Measurements from ENCODE around the gene RPL31.

The RPL31 gene

DNA sequence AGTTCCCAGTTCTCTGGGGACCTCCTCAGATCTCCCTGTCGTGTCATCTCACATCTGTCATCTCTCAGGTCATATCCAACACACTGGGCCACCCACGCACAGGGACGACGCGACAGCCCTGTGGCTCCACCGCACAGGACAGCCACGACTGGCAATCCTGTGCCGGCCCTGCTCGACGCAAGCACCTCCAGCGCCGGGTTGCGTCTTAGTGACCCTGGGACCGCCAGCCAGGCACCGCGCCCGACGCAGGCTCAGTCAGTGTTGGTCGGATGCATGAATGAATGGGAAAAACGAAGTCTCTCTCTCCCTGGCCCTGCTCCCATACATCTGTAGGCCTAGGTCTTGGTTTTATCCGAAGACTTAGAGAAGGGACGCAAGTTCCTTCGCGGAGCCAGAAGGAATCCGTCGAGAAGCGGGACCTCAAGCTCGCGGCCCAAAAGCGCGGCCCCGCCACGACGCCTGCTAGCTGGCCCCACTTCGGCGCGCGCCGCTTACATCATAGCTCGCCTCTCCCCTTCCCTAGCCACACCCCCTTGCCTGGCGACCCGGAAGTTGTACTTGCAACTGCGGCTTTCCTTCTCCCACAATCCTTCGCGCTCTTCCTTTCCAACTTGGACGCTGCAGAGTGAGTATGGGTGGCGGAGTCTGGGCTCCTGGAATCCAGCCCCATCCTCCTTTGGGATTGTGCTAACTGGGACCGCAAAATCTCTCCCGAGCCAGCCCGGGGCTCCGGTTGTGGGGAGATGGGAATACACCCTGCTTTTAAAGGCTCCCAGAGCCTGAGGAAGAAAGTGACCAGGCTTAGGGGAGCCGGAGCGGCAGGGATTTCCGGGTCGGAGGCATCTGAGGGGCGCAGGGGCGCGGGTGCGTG, at the start of gene RPL31:
Gene RPL31 (plus strand): TSS at position 599 of the 871 bp plus-strand sequence. CDS start 413 bp downstream, outside the sequence.
- H3K4me3 ChIP-seq (ENCODE audit: low read length), result peak within 1 kb of the TSS; percentile 99
- TF ChIP-seq, protein P1, sequence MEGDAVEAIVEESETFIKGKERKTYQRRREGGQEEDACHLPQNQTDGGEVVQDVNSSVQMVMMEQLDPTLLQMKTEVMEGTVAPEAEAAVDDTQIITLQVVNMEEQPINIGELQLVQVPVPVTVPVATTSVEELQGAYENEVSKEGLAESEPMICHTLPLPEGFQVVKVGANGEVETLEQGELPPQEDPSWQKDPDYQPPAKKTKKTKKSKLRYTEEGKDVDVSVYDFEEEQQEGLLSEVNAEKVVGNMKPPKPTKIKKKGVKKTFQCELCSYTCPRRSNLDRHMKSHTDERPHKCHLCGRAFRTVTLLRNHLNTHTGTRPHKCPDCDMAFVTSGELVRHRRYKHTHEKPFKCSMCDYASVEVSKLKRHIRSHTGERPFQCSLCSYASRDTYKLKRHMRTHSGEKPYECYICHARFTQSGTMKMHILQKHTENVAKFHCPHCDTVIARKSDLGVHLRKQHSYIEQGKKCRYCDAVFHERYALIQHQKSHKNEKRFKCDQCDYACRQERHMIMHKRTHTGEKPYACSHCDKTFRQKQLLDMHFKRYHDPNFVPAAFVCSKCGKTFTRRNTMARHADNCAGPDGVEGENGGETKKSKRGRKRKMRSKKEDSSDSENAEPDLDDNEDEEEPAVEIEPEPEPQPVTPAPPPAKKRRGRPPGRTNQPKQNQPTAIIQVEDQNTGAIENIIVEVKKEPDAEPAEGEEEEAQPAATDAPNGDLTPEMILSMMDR (conservative IDR thresholded peaks at IDR 0.05; ENCODE audit: low read length), result no peak
- peak; percentile 97 for DNase-seq (ENCODE audit: low read depth)

- DNase-seq (ENCODE audit: low read depth), result no peak
- H3K4me3 ChIP-seq (ENCODE audit: low read length), result no peak overlapping the region
- TF ChIP-seq, protein P1 (conservative IDR thresholded peaks at IDR 0.05; ENCODE audit: low read length), result no peak
These were observed 49.6 kb upstream of the RPL31 start for GRCh38 chr2:100952512-100952911.

DNA sequence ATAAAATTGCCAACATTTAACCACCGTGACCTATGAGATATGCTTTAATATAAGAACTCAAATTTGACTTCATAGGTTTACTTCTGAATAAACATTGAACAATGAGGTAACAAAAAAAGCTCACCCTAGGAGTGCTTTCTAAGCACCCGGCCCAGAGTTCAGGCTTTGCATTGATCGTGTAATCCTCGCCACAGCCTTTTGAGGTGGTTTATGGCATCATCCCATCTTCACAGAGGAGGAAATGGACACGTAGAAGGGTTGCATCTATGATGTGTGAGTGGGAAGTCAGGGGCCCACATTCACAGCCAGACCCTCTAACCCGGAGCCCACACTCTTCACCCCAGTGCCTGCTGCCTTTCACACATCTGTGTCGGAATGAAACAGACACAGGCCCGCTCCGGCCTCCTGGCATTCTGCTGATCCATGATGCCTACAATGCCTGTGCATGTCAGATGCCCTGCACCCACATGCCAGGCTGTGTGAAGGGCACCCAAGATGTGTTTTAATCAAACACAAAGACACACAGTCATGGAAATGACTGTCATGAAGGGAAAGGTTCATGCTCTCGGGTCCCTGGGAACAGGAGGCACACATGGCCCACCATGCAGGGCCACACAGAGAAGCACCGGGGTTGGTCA, 48.6 kb upstream of the RPL31 start:
- DNase-seq (ENCODE audit: low read depth), result no peak
- TF ChIP-seq, protein P1 (conservative IDR thresholded peaks at IDR 0.05; ENCODE audit: low read length), result no peak
- H3K4me3 ChIP-seq (ENCODE audit: low read length), result no peak overlapping the region

DNA sequence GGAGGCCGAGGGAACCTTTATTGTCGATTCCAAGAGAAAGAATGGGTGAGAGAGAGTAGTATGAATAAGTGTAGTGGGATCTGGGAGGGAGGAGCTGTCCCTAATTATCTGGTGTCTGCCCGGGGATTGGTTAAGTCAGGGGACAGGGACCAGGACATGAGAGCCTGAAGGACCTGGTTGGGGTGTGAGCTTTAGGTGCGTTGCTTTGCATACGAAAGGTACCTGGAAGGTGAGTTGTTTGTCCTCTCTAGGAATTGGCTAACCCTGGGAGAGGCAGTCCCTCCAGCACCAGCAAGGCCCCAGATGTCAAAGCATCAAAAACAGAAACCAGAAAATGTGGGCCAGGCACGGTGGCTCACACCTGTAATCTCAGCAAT, 48.1 kb upstream of the RPL31 start:
- DNase-seq (ENCODE audit: low read depth), result no peak
- TF ChIP-seq, protein P1 (conservative IDR thresholded peaks at IDR 0.05; ENCODE audit: low read length), result no peak
- H3K4me3 ChIP-seq (ENCODE audit: low read length), result no peak overlapping the region

DNA sequence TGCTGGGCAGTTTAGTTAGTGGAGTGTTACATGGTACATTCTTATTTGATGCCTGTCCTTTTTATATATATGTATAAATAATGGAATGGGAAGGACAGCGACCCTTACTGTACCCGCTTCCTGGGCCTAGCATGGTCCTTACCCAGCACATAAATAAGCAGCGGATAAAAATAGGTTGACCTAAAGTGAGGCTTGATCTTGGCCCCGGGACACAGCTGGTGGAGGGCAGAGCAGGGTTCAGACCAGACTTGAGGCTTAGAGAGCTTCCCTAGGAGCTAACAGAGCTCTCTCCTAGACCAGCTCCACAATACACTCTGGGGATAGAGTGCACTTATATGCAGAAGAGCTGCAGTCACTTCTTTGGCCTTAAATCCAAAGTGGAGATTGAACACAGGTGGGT, 46.9 kb upstream of the RPL31 start:
- TF ChIP-seq, protein P1 (conservative IDR thresholded peaks at IDR 0.05; ENCODE audit: low read length), result no peak
- no peak for DNase-seq (ENCODE audit: low read depth)
- no peak overlapping the region for H3K4me3 ChIP-seq (ENCODE audit: low read length)

DNA sequence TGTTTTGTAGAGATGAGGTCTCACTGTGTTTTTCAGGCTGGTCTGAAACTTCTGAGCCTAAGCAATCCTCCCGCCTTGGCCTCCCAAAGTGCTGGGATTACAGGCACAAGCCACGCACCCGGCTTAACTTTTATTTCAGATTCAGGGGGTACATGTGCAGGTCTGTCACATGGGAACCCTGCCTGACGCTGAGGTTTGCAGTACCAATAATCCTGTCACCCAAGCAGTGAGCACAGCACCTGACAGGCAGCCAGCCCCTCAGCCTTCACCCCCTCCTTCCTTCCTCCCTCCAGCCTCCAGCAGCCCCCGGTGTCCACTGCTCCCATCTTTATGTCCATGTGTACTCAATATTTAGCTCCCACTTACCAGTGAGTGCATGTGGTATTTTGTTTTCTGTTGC, 46.0 kb upstream of the RPL31 start:
- TF ChIP-seq, protein P1 (conservative IDR thresholded peaks at IDR 0.05; ENCODE audit: low read length), result no peak
- no peak for DNase-seq (ENCODE audit: low read depth)
- no peak overlapping the region for H3K4me3 ChIP-seq (ENCODE audit: low read length)
